T follicular helper cell (primary cell): Measurements from ENCODE around the gene ERC1.

ENCODE experiments used
- DNase-seq: peaks from one replicate; pipeline ENCODE4 v3.0.0-alpha.2; 2020; ENCODE audit warnings: low read depth
- total RNA-seq, 2 experiments: gene quantifications; one replicate each; lab custom pipeline; 2026; lab: John Stamatoyannopoulos, UW

ERC1 gene
- total RNA-seq = 29.1 to 56.9 reads per million in 2 experiments

DNA sequence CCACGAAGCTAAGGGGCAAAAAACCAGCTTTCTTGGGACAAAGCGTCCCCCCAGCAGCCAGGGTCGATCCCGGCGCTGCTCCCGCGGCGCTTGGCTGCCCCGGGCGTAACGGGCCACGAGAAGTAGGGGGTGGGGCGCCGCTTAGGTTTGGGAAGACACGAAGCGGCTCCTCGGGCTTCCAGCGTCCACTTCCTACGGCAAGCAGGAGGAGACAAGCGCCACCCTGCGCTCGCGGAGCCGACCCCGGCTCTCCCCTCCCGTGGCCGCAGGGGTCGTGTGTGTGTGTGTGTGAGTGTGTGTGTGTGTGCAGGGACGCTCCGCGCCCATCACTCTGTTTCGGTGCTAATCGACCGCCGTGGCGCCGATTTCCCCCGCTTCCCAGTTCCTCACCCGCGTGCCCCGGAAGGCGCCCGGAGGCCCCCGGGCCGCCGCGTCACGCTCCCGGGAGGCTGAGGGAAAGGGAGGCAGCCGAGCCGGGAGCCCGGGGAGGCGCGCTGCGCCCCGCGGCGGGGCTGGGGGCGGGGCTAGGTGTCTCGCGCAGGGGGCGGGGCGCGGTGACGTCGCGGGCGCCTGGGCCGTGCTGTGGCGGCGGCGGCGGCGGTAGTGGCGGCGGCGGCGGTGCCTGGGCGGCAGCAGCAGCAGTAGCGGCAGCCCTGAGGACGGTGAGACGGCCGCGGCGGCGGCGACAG, at the start of gene ERC1:
Gene ERC1 (plus strand): TSS at position 563 of the 689 bp plus-strand sequence. CDS start 36,681 bp downstream, outside the sequence.
- DNase-seq = peak; percentile 78

- DNase-seq = no peak
These were observed 48.0 kb upstream of the ERC1 start for GRCh38 chr12:943051-943450.

DNA sequence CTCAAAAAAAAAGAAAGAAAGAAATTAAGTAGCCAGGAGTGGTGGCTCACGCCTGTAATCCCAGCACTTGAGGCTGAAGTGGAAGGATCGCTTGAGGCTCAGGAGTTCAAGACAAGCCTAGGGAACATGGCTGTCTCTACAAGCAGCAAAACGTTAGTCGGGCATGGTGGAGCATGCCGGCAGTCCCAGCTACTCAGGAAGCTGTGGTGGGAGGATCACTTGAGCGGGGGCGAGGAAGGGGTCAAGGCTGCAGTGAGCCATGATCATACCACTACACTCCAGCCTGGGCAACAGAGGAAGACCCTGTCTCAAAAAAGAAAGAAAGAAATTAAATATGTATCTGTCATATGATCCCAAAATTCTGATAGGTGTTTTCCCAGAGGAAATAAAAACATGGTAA, 46.8 kb upstream of the ERC1 start:
- no peak for DNase-seq

DNA sequence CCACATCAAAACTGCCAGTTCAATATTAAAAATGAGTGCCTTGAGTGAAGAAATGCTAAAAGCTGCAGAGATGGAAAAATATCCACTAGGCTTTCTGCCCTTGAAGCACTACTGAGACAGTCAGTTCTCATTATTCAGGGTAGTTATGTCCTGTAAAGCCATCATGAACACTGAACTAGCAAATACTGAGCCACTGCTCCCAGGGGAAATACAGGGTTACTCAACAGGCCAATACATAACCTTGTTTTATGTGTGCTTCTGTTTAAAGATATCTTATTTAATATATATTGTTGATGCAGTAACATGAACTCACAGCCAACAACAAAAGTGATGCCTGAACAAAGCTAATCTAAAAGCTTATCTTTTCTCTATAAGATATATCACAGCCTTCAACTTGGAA, 44.8 kb upstream of the ERC1 start:
- no peak for DNase-seq

GRCh38 chr12:946631-947030, 44.4 kb upstream of the ERC1 start:
- no peak for DNase-seq

GRCh38 chr12:948238-948637, 42.8 kb upstream of the ERC1 start:
- no peak for DNase-seq

- DNase-seq = peak; percentile 94
These were observed 41.4 kb upstream of the ERC1 start, which contains the start of gene RAD52 for GRCh38 chr12:949453-950191. RAD52 (minus strand) TSS chr12:949694; CDS start chr12:933058, 16,636 bp downstream.

DNA sequence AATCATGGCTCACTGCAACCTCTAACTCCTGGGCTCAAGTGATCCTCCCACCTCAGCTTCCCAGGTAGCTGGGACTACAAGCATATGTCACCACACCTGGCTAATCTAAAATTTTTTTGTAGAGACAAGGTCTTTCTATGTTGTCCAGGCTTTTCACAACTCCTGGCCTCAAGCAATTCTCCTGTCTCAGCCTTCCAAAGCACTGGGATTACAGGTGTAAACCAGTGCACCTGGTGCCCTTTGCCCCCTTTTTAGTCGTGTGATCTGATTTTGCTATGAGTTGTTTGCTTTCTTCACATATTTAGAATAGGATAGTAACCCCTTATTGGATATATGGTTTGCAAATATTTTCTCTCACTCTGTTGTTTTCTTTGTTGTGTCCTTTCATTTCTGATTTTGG, 39.8 kb upstream of the ERC1 start:
- no peak for DNase-seq

- no peak for DNase-seq
These were observed 37.2 kb upstream of the ERC1 start for GRCh38 chr12:953776-954175.

GRCh38 chr12:954741-955140, 36.3 kb upstream of the ERC1 start:
- no peak for DNase-seq

- DNase-seq = no peak
These were observed 35.1 kb upstream of the ERC1 start for GRCh38 chr12:955939-956338.

- DNase-seq = no peak
These were observed 32.4 kb upstream of the ERC1 start for GRCh38 chr12:958588-959123.

- DNase-seq = no peak
These were observed 24.3 kb upstream of the ERC1 start for GRCh38 chr12:966724-967123.

GRCh38 chr12:967641-968040, 23.4 kb upstream of the ERC1 start:
- DNase-seq = no peak

- DNase-seq = no peak
These were observed 22.5 kb upstream of the ERC1 start for GRCh38 chr12:968545-968944.

- no peak for DNase-seq
These were observed 21.2 kb upstream of the ERC1 start for GRCh38 chr12:969821-970220.

GRCh38 chr12:971991-972390, 19.0 kb upstream of the ERC1 start:
- DNase-seq = no peak

GRCh38 chr12:974271-974862, 16.7 kb upstream of the ERC1 start:
- no peak for DNase-seq

DNA sequence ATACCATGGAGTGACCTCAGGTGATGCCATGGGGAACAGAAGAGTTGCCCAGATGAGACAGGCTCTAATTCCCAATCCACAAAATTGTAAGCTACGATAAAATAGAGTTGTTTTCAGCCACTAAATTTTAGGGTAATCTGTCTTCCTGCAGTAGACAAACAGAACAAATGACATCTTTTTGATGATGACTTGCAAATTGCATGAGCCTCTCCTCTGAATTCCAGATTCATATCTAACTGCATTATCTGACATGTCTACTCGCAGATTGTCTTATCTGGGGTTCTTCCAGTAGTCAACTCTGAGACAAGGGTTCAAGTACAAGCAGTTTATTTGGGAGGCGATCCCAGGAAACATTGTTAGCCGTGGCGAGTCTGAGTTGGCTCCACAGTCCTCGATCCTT, 14.4 kb upstream of the ERC1 start:
- DNase-seq = no peak

- DNase-seq = no peak
These were observed 13.9 kb upstream of the ERC1 start for GRCh38 chr12:977156-977555.

- DNase-seq = no peak
These were observed 11.7 kb upstream of the ERC1 start for GRCh38 chr12:979349-979748.

DNA sequence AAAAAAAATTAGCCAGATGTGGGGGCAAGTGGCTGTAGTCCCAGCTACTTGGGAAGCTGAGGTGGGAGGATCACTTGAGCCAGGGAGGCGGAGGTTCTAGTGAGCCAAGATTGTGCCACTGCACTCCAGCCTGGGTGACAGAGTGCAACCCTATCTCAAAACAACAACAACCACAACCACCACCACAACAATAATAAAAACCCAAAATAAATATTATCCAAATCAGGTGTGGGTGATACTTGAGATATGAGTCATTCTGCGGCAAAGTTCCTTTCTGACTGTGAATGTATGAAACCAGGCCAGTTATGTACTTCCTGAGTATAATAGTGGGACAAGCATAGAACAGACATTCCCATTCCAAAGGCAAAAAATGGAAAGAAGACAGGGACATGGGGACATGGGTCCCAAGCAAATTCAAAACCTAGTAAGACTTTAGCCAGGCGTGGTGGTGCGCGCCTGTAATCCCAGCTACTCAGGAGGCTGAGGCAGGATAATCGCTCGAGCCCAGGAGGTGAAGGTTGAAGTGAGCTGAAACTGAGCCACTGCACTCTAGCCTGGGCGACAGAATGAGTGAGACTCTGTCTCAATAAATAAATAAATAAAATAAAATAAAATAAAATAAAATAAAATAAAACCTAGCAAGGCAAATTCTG, 9.7 kb upstream of the ERC1 start:
- DNase-seq = no peak
